ENCODE data around the gene CDC42BPA. TPM values are rescaled to one million over a fixed set of nuclear protein-coding genes. Genes with fewer than 3 reads are reported as not detected.

Gene CDC42BPA
- total RNA-seq, 1 experiment from 2014 or later = 30.1 TPM

DNA sequence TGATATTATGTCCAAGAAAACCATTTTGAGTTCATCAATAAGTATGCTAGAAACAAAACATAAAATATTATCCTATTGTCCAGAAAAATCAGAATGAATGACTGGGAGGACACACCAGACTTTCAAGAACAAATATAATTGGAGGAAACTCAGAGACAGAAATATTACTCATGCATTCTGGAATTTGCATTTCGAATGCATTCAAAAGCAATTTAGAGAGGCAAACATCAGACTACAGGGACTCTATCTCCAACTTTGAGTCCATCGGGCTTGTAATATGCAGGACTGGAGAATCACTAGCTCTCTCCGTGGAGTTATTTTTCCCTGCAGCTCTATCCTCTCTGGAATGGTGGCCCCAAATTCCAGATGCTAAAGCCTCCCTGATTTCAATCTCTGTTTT is 161.8 kb downstream of the CDC42BPA start:
- Histone ChIP-seq H2AK5ac (ENCODE audit: insufficient read length, low read length) (no peak overlapping the region), H3K9me3 (ENCODE audit: control insufficient read depth, low read depth, low read length) (no peaks in the 10 kb centered on the region), H2BK12ac (ENCODE audit: insufficient read length, low read depth, low read length) (no peak overlapping the region), H3K23ac (ENCODE audit: insufficient read length, low read depth, low read length) (no peak overlapping the region), H2BK20ac (ENCODE audit: low read depth, low read length, poor library complexity, severe bottlenecking) (no peak overlapping the region), H3K4me2 (ENCODE audit: insufficient read depth, insufficient read length, low read length) (no peak overlapping the region), H2BK120ac (ENCODE audit: low read depth, low read length, poor library complexity, severe bottlenecking) (no peak overlapping the region), H3K23me2 (ENCODE audit: insufficient read length, low read depth, low read length, poor library complexity, severe bottlenecking) (no peaks in the 10 kb centered on the region), H4K91ac (ENCODE audit: insufficient read length, low read depth, low read length) (no peak overlapping the region), H3K4ac (ENCODE audit: low read depth, low read length) (no peak overlapping the region), H3K27me3 (ENCODE audit: insufficient read depth, low read length) (no peaks in the 10 kb centered on the region), H3K27ac (ENCODE audit: insufficient read length, low read depth, low read length) (no peak overlapping the region), H3K4me1 (ENCODE audit: insufficient read depth, low read length) (no peaks in the 10 kb centered on the region), H4K5ac (ENCODE audit: insufficient read length, low read depth, low read length) (no peak overlapping the region), H2BK5ac (ENCODE audit: insufficient read length, low read length) (no peak overlapping the region), H3K56ac (ENCODE audit: insufficient read length, low read depth, low read length) (no peak overlapping the region), H4K20me1 (ENCODE audit: control insufficient read depth, insufficient read depth, insufficient read length) (no peaks in the 10 kb centered on the region), H3K14ac (ENCODE audit: insufficient read depth, low read length) (no peak overlapping the region), H3K79me1 (ENCODE audit: insufficient read depth, low read depth, low read length, poor library complexity, severe bottlenecking) (no peaks in the 10 kb centered on the region), H3K9ac (ENCODE audit: extremely low read depth, insufficient read length, low read length) (no peak overlapping the region), H2BK15ac (ENCODE audit: low read depth, low read length) (no peak overlapping the region), H3K79me2 (ENCODE audit: insufficient read depth, low read length) (no peaks in the 10 kb centered on the region), H4K8ac (replicated peaks; ENCODE audit: insufficient read length, low read depth, low read length) (no peak overlapping the region), H2AFZ (ENCODE audit: low read length) (no peak overlapping the region), H3T11ph (ENCODE audit: low read length) (no peak overlapping the region), H3K18ac (ENCODE audit: insufficient read length, low read depth, low read length) (no peak overlapping the region)
- DNase-seq = no peak
- no CpG with 5 or more reads among the region's 3 CpGs for WGBS (ENCODE audit: extremely low coverage, insufficient read length, low lambda C conversion rate)
- H3K4me3 Mint-ChIP-seq = no peak overlapping the region
- H3K4me1 Mint-ChIP-seq = peaks cover 6% of the 10 kb centered on the region in 2 experiments
- no peaks in the 10 kb centered on the region for H3K9me3 Mint-ChIP-seq
- H3K36me3 Mint-ChIP-seq (ENCODE audit: insufficient read depth in 1 of 3, low read depth in 3 of 3) = peaks cover 0 to 10% (median 1%) of the 10 kb centered on the region in 3 experiments; a peak in 4 of 7 replicates
- TF ChIP-seq, protein P1, sequence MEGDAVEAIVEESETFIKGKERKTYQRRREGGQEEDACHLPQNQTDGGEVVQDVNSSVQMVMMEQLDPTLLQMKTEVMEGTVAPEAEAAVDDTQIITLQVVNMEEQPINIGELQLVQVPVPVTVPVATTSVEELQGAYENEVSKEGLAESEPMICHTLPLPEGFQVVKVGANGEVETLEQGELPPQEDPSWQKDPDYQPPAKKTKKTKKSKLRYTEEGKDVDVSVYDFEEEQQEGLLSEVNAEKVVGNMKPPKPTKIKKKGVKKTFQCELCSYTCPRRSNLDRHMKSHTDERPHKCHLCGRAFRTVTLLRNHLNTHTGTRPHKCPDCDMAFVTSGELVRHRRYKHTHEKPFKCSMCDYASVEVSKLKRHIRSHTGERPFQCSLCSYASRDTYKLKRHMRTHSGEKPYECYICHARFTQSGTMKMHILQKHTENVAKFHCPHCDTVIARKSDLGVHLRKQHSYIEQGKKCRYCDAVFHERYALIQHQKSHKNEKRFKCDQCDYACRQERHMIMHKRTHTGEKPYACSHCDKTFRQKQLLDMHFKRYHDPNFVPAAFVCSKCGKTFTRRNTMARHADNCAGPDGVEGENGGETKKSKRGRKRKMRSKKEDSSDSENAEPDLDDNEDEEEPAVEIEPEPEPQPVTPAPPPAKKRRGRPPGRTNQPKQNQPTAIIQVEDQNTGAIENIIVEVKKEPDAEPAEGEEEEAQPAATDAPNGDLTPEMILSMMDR (conservative IDR thresholded peaks at IDR 0.05) = no peak
- H3K27ac Mint-ChIP-seq = no peak overlapping the region
- H3K27me3 Mint-ChIP-seq (ENCODE audit: low read depth) = no peaks in the 10 kb centered on the region

Measured in H9 (cell line).